ENCODE data around the gene EXOC6B. TPM values are rescaled to one million over a fixed set of nuclear protein-coding genes. Genes with fewer than 3 reads are reported as not detected.

EXOC6B gene
- total and polyA plus RNA-seq, 8 donors = 3.4 to 57.2 (median 27.1) TPM

DNA sequence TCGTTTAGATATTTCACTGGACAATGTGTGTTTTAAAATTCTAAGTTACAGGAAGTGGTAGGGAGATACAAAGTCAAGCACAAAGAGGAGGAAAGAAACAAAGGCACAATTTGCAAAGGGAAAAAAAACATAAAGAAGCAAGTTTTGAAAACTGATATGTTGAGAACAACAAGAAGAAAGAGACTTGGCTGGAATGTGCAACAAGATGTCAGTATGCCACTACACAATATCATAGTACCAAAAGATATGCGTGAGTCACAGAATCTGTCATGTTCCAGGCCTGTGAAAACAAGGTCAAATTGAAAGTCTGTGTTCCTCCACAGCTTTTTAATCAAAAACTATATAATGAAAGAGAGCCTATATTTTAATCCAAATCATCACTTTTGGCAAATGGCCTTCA, 12.0 kb downstream of the EXOC6B start:
- WGBS, 5 donors = 51 to 69% (median 65%) methylated on average over 2 of the region's 2 CpGs
- intact Hi-C loops (cut with DNase I; ENCODE audit: low total_unique reads) = no loop called here
- H3K4me1 ChIP-seq = peaks cover 0 to 18% (median 2%) of the 10 kb centered on the region in 4 donors
- H3K27me3 ChIP-seq = no peaks in the 10 kb centered on the region
- no peak for DNase-seq
- peaks cover 0 to 7% (median 3%) of the 10 kb centered on the region in 4 donors for H3K36me3 ChIP-seq
- no peak overlapping the region for H3K4me3 ChIP-seq
- peaks cover 0 to 5% (median 3%) of the 10 kb centered on the region in 4 donors for H3K9me3 ChIP-seq
- no peak for TF ChIP-seq POLR2A (IDR thresholded peaks at IDR 0.05)
- no peak for TF ChIP-seq EP300 (IDR thresholded peaks at IDR 0.05)
- TF ChIP-seq, protein P1, sequence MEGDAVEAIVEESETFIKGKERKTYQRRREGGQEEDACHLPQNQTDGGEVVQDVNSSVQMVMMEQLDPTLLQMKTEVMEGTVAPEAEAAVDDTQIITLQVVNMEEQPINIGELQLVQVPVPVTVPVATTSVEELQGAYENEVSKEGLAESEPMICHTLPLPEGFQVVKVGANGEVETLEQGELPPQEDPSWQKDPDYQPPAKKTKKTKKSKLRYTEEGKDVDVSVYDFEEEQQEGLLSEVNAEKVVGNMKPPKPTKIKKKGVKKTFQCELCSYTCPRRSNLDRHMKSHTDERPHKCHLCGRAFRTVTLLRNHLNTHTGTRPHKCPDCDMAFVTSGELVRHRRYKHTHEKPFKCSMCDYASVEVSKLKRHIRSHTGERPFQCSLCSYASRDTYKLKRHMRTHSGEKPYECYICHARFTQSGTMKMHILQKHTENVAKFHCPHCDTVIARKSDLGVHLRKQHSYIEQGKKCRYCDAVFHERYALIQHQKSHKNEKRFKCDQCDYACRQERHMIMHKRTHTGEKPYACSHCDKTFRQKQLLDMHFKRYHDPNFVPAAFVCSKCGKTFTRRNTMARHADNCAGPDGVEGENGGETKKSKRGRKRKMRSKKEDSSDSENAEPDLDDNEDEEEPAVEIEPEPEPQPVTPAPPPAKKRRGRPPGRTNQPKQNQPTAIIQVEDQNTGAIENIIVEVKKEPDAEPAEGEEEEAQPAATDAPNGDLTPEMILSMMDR (IDR thresholded peaks at IDR 0.05) = no peak
- TF ChIP-seq POLR2AphosphoS5 (IDR thresholded peaks at IDR 0.05) = no peak
- H3K27ac ChIP-seq = no peak overlapping the region

DNA sequence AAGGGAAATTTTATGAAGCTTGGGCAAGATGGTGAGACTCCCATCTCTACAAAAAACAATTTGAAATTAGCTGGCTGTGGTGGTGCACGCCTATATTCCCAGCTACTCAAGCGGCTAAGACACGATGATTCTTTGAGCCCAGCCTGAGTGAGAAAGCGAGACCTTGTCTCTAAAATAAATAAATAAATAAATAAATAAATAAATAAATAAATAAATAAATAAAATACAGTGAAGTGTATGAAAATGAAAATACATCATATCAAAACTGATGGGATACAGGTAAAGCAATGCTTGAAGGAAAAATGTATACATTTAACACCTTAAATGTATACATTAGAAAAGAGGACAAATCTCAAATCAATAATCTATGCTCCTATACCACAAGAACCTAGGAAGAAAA, 15.7 kb downstream of the EXOC6B start:
- intact Hi-C loops (cut with DNase I; ENCODE audit: low total_unique reads) = no loop called here
- peaks cover 0 to 9% (median 3%) of the 10 kb centered on the region in 4 donors for H3K9me3 ChIP-seq
- no peak for TF ChIP-seq POLR2AphosphoS5 (IDR thresholded peaks at IDR 0.05)
- TF ChIP-seq, protein P1 (IDR thresholded peaks at IDR 0.05) = no peak
- H3K27ac ChIP-seq = no peak overlapping the region
- 96 to 99% (median 98%) methylated on average over 4 of the region's 4 CpGs for WGBS, 5 donors
- DNase-seq = no peak
- no peak overlapping the region for H3K4me3 ChIP-seq
- no peaks in the 10 kb centered on the region for H3K27me3 ChIP-seq
- peaks cover 0 to 12% (median 0%) of the 10 kb centered on the region in 4 donors for H3K4me1 ChIP-seq
- H3K36me3 ChIP-seq = peaks cover 0 to 10% (median 7%) of the 10 kb centered on the region in 4 donors

DNA sequence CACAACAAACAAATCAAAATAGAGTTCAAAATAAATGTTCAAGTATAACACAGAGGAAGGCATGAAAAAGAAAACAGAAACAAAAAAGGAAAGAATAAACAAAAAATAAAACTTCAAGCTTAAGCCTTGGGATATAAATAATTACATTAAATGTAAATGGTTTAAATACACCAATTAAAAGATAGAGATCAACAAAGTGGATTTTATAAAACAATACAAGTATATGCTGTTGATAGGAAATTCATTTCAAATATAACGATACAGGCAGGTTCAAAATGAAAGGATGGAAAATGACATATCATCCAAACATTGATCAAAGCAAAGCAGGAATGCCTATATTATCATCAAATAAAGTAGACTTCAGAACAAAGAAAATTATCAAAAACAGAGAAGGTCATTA, 16.7 kb downstream of the EXOC6B start:
- H3K27me3 ChIP-seq = no peaks in the 10 kb centered on the region
- no peak overlapping the region for H3K4me3 ChIP-seq
- intact Hi-C loops (cut with DNase I; ENCODE audit: low total_unique reads) = no loop called here
- 92 to 99% (median 95%) methylated on average over 1 of the region's 1 CpG for WGBS, 5 donors
- peaks cover 0 to 14% (median 0%) of the 10 kb centered on the region in 4 donors for H3K4me1 ChIP-seq
- peaks cover 0 to 9% (median 3%) of the 10 kb centered on the region in 4 donors for H3K9me3 ChIP-seq
- TF ChIP-seq POLR2AphosphoS5 (IDR thresholded peaks at IDR 0.05) (no peak), POLR2A (IDR thresholded peaks at IDR 0.05) (no peak), EP300 (IDR thresholded peaks at IDR 0.05) (no peak)
- TF ChIP-seq, protein P1 (IDR thresholded peaks at IDR 0.05) = no peak
- DNase-seq = no peak
- peaks cover 0 to 10% (median 7%) of the 10 kb centered on the region in 4 donors for H3K36me3 ChIP-seq
- H3K27ac ChIP-seq = no peak overlapping the region

DNA sequence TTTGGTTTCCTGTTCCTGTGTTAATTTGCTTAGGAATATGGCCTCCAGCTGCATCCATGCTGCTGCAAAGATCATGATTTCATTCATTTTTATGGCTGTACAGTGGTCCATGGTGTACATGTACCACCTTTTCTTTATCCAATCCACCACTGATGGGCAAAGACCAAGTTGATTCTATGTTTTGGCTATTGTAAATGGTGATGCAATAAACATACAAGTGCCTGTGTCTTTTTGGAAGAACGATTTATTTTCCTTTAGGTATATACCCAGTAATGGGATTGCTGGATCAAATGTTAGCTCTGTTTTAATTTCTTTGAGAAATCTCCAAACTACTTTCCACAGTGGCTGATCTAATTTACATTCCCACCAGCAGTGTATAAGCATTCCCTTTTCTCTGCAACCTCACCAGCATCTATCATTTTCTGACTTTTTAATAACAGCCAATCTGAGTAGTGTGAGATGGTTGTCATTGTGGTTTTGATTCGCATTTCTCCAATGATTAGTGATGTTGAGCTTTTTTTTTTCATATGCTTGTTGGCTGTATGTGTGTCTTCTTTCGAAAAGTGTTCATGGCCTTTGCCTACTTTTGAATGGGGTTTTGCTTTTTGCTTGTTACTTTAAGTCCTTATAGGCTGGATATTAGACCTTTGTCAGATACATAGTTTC, 19.4 kb downstream of the EXOC6B start:
- intact Hi-C loops (cut with DNase I; ENCODE audit: low total_unique reads) = no loop called here
- peaks cover 0 to 10% (median 7%) of the 10 kb centered on the region in 4 donors for H3K36me3 ChIP-seq

More for the DNA sequence above, 19.4 kb downstream of the EXOC6B start:
- H3K4me1 ChIP-seq = peaks cover 0 to 6% (median 0%) of the 10 kb centered on the region in 4 donors
- WGBS, 5 donors = 92 to 97% (median 94%) methylated on average over 3 of the region's 3 CpGs
- TF ChIP-seq POLR2A (IDR thresholded peaks at IDR 0.05) (no peak), POLR2AphosphoS5 (IDR thresholded peaks at IDR 0.05) (no peak), EP300 (IDR thresholded peaks at IDR 0.05) (no peak)
- TF ChIP-seq, protein P1 (IDR thresholded peaks at IDR 0.05) = no peak
- H3K4me3 ChIP-seq = no peak overlapping the region
- H3K27me3 ChIP-seq = no peaks in the 10 kb centered on the region
- peaks cover 0 to 9% (median 3%) of the 10 kb centered on the region in 4 donors for H3K9me3 ChIP-seq
- no peak overlapping the region for H3K27ac ChIP-seq
- DNase-seq = no peak

Data from stomach (tissue), 9 donors.